Measurements from ENCODE around the gene CALCOCO2.
"Not testable (repeated sequence)": the region's sequence is repeated elsewhere in the genome, so short reads cannot be mapped to it uniquely, and the experiment has no call there.

Gene CALCOCO2

DNA sequence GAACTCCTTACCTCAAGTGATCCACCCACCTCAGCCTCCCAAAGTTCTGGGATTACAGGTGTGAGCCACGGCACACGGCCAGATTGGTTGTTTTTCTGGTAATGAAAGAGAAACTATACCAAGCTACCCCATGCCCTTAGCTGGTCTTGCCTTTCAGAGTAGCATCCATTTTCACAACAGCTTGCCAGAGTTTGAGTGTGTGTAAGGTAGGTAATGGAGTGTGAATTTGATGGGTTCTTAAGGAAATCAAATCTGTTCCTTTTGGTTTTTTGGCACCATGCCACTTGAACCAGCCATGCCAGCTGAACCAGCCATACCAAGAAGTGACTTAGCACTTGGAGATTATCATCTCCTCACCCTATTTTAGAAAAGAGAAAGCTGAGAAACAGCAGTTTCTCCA is 5.1 kb downstream of the CALCOCO2 start:
- no peaks in the 10 kb centered on the region for H3K27me3 ChIP-seq (replicated peaks)
- in situ Hi-C loops (cut with HindIII; ENCODE audit: low pct_ligation_motif_present, low sequenced_read_pairs), result no loop called here
- no peak for DNase-seq
- H3K36me3 ChIP-seq (replicated peaks), result no peaks in the 10 kb centered on the region
- TF ChIP-seq, protein P1, sequence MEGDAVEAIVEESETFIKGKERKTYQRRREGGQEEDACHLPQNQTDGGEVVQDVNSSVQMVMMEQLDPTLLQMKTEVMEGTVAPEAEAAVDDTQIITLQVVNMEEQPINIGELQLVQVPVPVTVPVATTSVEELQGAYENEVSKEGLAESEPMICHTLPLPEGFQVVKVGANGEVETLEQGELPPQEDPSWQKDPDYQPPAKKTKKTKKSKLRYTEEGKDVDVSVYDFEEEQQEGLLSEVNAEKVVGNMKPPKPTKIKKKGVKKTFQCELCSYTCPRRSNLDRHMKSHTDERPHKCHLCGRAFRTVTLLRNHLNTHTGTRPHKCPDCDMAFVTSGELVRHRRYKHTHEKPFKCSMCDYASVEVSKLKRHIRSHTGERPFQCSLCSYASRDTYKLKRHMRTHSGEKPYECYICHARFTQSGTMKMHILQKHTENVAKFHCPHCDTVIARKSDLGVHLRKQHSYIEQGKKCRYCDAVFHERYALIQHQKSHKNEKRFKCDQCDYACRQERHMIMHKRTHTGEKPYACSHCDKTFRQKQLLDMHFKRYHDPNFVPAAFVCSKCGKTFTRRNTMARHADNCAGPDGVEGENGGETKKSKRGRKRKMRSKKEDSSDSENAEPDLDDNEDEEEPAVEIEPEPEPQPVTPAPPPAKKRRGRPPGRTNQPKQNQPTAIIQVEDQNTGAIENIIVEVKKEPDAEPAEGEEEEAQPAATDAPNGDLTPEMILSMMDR (IDR thresholded peaks at IDR 0.05; ENCODE audit: low read depth, low read length, missing control alignments), result no peak
- H3K4me3 ChIP-seq (ENCODE audit: low read depth, low read length), result no peak overlapping the region
- no peak overlapping the region for H3K27ac ChIP-seq

DNA sequence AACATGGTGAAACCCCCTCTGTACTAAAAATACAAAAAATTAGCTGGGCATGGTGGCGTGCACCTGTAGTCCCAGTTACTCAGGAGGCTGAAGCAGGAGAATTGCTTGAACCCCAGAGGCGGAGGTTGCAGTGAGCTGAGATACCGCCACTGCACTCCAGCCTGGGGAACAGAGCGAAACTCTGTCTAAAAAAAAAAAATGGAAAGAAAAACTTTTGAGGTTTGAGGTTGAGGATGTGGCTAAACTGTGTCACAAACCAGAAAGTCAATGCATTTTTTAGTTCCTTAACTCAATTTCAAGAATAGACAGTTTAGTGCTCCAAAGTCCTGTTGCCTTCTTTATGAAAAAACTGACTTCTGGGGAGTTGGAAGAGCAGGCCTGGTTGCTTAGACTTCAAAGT is 6.6 kb downstream of the CALCOCO2 start:
- H3K27ac ChIP-seq; DNase-seq; H3K36me3 ChIP-seq (replicated peaks); in situ Hi-C loops (cut with HindIII; ENCODE audit: low pct_ligation_motif_present, low sequenced_read_pairs); H3K27me3 ChIP-seq (replicated peaks); H3K4me3 ChIP-seq (ENCODE audit: low read depth, low read length): not testable (repeated sequence)

DNA sequence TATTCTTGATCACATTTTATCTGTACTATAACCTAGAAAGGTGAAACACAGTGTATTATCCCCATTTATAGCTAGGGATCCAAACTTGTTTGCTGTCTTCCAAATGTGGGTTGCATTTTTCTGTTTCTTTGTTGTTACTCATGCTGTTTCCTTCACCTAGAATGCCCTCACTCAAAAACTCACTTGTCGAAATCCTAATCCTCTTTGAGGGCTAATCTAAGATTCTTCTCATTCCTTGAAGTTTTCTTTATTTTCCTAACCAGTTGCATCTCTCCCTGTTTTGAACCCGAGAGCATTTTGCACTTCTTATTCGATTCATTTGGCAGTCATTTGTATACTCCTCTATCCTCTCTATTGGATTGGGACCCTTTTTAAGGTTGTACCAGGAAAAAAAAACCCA is 9.6 kb downstream of the CALCOCO2 start:
- TF ChIP-seq, protein P1 (IDR thresholded peaks at IDR 0.05; ENCODE audit: low read depth, low read length, missing control alignments), result no peak
- no peak overlapping the region for H3K27ac ChIP-seq
- no peak for DNase-seq
- in situ Hi-C loops (cut with HindIII; ENCODE audit: low pct_ligation_motif_present, low sequenced_read_pairs), result no loop called here
- peaks cover 18% of the 10 kb centered on the region for H3K36me3 ChIP-seq (replicated peaks)
- no peaks in the 10 kb centered on the region for H3K27me3 ChIP-seq (replicated peaks)
- H3K4me3 ChIP-seq (ENCODE audit: low read depth, low read length), result no peak overlapping the region

DNA sequence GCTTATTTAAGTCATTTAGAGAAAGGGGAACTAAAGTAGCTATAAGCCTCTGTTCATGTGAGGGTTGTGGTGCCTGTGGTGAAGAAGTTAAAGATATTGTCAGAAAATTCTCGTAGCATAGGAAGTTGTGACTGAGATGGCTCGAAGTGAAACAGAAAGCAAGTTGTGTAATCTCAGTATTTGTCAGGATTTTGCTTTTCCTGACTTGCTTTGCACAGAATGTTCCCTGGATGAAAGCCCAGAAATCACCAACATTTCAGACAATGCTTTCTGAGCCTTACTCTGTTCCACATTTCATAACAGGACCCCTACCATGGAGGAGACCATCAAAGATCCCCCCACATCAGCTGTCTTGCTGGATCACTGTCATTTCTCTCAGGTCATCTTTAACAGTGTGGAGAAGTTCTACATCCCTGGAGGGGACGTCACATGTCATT is 10.6 kb downstream of the CALCOCO2 start:
- TF ChIP-seq, protein P1 (IDR thresholded peaks at IDR 0.05; ENCODE audit: low read depth, low read length, missing control alignments), result no peak
- Histone ChIP-seq H3K36me3 (replicated peaks) (peaks cover 24% of the 10 kb centered on the region), H3K4me3 (ENCODE audit: low read depth, low read length) (peak overlapping the region; percentile 0), H3K27ac (peak overlapping the region; percentile 65), H3K27me3 (replicated peaks) (no peaks in the 10 kb centered on the region)
- DNase-seq, result peak; percentile 61
- in situ Hi-C loops (cut with HindIII; ENCODE audit: low pct_ligation_motif_present, low sequenced_read_pairs), result no loop called here

DNA sequence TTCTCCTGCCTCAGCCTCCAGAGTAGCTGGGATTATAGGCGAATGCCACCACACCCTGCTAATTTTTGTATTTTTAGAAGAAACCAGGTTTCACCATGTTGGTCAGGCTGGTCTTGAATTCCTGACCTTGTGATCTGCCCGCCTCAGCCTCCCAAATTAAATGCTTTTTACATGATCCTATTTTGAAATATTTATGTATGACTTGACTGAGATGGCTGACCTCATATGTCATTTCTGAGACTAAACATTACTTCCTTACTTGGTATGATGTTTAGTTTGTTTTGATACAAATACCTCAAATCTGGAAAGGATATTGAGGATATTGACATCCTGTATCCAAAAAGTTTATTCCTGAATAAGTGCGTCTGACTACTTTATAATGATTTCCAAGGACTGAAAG is 11.9 kb downstream of the CALCOCO2 start:
- Histone ChIP-seq H3K27me3 (replicated peaks) (no peaks in the 10 kb centered on the region), H3K4me3 (ENCODE audit: low read depth, low read length) (no peak overlapping the region), H3K36me3 (replicated peaks) (peaks cover 28% of the 10 kb centered on the region), H3K27ac (peak overlapping the region; percentile 48)
- in situ Hi-C loops (cut with HindIII; ENCODE audit: low pct_ligation_motif_present, low sequenced_read_pairs), result no loop called here
- DNase-seq, result no peak
- TF ChIP-seq, protein P1 (IDR thresholded peaks at IDR 0.05; ENCODE audit: low read depth, low read length, missing control alignments), result no peak

DNA sequence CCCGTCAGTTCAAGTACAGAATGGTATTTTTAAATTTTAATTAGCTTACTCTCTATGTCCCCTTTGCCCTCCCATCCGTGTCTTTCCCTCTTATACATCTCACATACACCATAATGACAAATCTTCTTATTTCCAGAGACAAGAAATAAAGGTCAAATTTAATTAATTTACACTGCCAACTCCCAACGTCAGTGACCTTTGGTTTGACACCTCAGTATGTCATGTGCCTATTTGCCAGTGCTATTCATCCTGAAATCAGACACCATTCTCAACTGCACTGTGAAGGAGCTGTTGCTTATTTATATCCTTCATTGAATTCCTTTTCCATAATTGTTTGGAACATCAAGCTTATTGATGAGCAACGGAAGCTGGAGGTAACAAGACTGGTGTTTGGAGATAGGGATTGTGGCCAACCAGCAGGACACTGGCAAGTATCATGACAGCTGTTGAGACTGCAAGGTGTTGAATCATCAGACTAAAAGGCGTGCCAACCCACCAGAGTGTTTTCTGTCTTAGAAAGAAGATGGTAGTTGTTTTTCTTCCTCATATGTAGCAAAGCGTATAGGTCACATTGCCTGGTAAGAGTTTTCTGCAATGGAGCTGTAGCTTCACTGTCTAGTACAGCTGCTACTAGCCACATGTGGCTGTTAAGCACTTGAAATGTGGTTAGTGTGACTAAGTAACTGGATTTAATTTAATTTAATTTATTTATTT is 12.5 kb downstream of the CALCOCO2 start:
- Histone ChIP-seq H3K27me3 (replicated peaks) (no peaks in the 10 kb centered on the region), H3K4me3 (ENCODE audit: low read depth, low read length) (no peak overlapping the region), H3K27ac (peak overlapping the region; percentile 48), H3K36me3 (replicated peaks) (peaks cover 33% of the 10 kb centered on the region)
- TF ChIP-seq, protein P1 (IDR thresholded peaks at IDR 0.05; ENCODE audit: low read depth, low read length, missing control alignments), result no peak
- peak; percentile 12 for DNase-seq
- in situ Hi-C loops (cut with HindIII; ENCODE audit: low pct_ligation_motif_present, low sequenced_read_pairs), result no loop called here

Data from brain microvascular endothelial cell (primary cell).